Regular cardiac myocyte (primary cell): Measurements from ENCODE around the gene PPA2. TPM values are rescaled to one million over a fixed set of nuclear protein-coding genes. Genes with fewer than 3 reads are reported as not detected.

Experiments
- total RNA-seq: library from RNA; depleted of rRNA; stranded (reverse); fragments of >200 nt; gene quantifications from 2 replicates; pipeline ENCODE4 v1.2.3, GENCODE V29; 2014

Gene PPA2
- total RNA-seq = 74.0 and 91.0 TPM in 2 replicates

GRCh38 chr4:105473324-105474098, at the start of gene PPA2:
TSS of gene PPA2 (minus strand) at chr4:105474062. CDS start at chr4:105474050, 12 bp downstream.

Other genes starting within 250 kb of the PPA2 start
- under 0.01 TPM in 1 of 2 replicates, not detected in the other for gene ARHGEF38, start 78.6 kb upstream of the PPA2 start, total RNA-seq
- 16.9 and 20.9 TPM in 2 replicates for gene INTS12, start 234.6 kb upstream of the PPA2 start, total RNA-seq
- gene GSTCD, start 234.7 kb upstream of the PPA2 start, total RNA-seq = 16.6 and 23.2 TPM in 2 replicates